ENCODE measurements around the gene BICC1.

BICC1 gene

DNA sequence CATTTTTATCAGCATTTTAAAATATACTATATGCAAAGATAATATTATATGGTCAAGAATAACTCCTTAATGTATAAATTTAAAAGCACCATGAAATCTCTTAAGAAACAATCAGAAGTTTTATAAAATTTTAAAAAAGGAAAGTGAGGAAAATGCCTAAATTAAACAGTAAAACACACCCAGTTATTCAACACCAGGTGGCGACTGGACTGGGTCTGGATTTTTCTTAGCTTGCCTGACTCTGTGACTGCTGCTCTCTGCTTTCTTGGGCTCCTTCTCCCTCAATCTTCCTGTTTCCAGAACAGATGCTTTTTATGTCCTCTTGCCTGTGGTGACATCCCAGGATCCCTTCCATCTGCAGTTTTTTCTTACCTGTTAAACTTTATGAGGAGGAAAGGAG is 200.3 kb downstream of the BICC1 start:
- DNase-seq: no peak

DNA sequence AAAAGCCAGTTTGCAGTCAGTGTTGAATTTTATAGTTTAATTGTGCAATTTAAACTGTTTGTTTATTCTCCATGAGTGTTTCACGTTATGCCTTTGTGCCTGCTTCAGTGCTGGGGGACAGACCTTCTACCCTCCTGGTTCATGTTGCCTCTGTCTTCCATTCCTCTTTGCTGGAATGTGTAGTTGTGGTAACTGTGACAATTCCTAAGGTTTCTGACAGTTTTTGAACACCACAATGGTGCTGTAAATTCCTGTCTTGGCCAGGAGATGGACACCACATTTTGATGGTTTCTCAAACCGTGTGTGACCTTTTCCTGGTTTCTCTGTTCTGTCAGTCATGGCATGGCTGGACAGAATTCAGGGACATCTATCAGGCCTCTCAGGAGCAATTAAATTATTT is 201.7 kb downstream of the BICC1 start:
- DNase-seq: no peak

DNA sequence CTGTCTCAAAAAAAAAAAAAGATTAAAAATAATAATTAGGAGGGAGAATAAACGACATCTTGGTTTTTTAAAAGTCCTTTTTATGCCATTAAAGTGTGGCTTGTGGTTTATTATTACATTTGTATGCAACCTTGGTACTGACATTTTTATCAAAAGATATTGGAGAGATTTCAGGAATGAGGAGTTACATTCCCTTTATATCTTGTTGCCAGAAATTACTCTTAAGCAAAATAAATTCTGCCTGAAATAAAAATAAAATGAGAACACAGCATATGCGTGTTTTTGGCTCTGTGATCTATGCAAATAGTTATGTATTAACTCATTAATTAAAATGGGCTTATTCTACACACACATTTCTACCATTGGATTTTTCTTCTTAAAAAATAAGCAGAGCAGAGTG is 202.4 kb downstream of the BICC1 start:
- no peak for DNase-seq

DNA sequence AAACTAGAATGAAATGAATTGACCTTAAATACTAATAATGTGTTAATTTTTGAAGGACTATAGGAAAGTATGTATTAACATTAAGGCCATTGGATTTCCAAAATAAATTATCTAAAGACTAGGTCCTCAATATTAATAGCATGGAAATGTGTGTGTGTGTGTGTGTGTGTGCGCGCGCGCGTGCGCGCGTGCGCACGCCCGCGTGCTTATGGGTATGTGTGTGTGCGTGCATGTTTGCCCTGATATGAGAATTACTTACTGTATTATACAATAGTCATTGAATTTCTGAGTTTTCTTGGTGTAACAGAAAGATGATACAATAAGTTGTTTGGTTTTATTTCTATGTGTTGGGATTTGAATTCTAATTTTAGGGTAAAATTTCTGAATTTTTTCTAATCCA is 205.9 kb downstream of the BICC1 start:
- no peak for DNase-seq

DNA sequence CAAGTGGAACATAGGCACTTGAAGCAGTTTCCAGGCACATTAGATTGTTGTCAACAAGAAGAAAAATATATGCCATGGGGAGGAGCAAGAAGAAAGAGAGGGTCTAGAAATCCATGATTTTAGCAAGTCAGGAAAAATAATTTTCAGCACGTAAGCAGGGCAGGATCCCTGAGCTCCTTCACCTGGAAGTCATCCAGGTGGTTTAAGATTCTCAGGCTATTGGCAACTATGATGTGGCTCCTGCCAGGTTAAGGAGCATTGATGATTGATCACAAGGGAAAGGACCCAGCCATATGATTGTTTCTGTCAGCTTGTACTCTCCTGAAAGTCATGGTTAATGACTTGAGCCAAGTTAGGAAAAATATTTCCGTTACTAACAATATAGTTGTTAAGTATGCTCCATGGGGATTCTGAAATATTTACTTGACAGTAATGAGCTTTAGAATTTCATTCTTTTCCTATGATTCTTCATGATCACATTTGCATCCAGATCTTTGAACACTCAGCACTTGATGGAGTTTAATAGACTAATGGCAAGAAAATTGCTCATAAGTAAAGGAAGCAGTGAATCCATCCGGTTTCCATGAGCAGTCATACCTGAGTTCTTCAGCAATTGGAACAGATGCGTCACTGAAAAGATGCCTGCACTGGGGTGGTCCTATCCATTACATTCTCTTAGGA is 209.1 kb downstream of the BICC1 start:
- no peak for DNase-seq

DNA sequence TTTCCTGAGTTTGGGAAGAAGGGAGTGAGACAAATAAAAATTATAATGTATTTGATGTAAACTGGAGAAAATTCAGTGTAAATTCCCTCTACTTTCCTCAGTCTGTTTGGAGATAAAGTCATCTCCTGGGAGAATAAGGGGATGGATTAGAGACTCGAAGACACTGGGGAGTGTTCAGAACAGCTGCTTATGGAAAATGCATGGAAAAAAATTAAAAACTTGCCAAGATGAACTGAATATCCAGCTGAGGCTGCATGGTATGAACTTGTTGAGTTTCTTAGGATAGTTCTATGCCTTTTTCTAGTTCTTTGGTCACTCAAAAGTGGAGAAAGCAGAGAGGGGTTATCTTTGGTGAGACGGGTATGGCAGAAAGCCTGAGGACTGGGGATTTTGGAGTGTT is 210.5 kb downstream of the BICC1 start:
- no peak for DNase-seq

DNA sequence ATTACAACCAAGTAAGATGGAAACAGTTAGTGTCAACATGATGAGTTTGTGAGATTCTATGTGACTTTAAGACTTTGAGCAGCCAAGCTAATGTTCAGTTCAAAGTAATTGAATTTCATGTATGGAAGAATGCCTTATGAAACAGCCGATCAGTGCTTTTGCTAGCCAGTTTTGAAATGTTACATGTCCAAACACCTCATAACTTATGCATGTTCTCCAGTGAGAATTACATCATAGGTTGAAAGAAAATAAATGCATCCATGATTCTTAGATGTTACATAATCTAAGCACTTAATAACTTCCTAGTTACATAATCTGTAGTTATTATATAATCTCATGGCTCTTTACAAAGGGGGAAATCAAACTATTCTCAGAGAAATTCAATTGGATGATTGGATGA is 211.3 kb downstream of the BICC1 start:
- DNase-seq: no peak

DNA sequence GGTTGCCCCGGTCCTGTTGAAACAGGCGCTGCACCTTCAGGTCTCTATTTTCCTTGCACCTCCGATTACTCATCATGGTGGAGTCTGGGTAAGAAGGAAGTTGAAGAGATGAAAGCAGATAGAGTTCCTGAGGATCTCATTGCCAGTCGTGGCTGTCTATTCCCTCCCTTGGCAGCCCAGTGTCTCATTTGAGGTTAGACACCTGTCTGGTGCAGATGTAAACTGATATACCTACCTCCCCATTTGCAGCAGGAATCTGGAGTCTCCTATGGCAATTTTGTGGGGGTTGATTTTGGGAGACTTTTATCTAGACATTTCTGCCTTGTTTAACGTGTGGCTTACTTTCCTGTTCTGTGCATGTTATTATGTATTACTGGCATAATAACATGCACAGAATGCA is 212.1 kb downstream of the BICC1 start:
- no peak for DNase-seq

DNA sequence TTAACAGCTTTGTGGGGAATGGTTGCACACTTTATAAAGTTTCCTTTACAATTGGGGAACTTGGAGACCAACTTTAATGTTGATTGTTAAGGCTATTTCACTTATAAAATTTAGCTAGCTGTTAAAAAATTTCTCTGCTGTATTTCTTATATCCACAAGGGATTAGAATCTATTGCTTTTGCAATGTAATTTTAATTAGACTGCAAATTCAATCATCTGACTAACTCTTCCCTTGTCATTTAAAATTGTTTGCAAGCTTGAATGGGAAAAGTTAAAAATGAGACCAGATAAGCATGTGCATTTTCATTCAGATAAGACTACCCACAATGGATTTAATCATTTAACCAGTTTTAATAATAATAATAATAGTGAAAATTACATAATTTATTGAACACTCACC is 213.2 kb downstream of the BICC1 start:
- no peak for DNase-seq

DNA sequence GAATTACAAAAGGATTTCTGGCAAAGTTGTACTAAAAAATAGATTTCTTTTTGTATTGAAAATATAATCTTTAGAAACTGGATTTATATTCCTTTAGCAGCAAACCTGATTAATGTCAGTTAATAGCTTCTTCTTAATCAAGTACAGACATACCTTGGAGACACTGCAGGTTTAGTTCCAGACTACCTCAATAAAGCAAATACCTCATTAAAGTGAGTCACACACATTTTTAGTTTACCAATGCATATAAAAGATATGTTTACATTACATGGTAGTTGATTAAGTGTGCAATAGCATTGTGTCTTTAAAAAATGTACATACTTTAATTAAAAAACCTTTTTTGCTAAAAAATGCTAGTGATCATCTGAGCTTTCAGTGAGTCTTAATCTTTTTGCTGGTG is 215.0 kb downstream of the BICC1 start:
- no peak for DNase-seq

DNA sequence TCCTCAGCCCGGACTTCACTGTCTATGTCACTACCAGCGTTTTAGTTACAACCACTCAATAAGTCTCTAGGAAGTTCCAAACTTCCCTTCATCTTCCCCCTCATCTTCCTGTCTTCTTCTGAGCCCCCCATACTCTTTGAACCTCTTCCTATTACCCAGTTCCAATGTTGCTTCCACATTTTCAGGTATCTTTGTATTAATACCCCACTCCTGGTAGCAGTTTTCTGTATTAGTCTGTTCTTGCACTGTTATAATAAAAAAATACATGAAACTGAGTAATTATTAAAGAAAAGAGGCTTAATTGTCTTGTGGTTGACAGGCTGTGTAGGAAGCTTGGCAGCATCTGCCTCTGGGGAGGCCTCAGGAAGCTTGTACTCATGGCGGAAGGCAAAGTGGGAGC is 218.6 kb downstream of the BICC1 start:
- DNase-seq: no peak

DNA sequence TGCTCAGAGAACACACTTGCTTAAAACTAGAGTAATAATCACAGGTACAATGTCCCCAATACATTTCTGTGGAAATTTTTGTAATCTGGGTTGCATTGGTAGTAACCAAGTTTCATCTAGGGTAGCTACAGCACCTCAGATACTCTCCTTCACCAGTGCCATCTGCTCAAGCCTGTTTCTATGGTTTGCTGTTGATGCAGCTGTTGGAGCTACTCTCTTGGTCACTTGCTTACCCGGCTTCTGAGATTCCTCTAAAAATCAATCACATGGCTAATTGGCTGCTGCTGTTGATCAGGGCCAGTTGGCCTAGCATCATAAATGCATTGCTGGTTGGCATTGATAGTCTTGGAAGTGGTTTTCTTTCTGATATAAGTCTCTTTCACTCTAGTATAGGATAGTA is 220.8 kb downstream of the BICC1 start:
- DNase-seq: no peak

DNA sequence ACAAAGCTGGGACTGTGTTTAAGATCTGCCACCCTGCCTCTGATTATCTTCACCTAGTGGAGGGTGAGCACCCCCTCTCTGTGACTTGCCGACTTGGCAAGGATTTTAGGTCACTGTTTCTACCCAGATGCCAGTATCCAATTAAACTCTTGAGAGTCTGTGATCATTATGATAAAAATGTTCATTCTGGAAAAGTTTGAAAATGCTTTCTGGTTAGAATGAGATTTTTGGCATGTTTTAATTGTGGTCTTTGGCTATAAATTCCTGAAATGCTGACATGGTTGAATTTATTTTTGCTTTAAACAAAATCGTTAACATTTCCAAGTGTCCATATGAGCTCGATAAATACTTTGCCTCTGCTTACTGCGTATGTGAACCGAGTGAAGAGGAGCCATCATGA is 221.4 kb downstream of the BICC1 start:
- DNase-seq: no peak

DNA sequence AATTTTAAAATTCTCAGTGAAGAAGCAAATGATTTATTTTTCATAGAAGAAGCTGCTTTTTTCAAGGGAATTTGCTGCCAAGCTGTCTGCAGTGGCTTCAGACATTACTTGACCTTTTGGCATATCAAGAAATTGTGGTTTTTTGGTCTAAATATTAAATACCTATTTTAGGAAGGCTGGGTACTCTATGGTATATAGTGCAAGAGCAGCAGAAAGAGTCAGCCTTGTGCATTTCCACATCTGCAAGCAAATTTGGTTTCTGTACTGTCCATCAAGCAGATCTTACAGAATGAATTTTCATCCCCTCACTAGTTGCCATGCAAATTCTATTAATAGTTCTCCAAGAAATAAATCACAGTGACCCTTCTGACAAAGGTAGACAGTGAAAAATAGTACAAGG is 222.0 kb downstream of the BICC1 start:
- DNase-seq: no peak

DNA sequence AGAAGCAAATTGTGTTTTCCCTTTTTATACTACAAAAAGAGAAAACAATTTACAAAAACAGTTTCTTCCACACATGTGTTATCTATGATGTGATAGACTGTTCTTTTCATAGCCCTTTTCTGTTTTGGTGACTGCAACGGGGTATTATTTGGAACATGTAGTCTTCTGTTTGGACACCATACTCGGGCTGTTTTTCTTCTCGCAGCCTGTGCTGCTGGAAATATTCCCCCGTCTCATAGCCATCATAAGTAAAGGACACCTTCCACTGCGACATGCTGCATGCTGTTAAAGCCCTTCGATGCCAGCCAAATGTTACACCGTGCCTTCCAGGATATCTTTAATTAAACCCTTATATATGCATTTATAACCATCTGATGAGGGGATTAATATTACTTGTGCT is 222.4 kb downstream of the BICC1 start:
- DNase-seq: no peak

DNA sequence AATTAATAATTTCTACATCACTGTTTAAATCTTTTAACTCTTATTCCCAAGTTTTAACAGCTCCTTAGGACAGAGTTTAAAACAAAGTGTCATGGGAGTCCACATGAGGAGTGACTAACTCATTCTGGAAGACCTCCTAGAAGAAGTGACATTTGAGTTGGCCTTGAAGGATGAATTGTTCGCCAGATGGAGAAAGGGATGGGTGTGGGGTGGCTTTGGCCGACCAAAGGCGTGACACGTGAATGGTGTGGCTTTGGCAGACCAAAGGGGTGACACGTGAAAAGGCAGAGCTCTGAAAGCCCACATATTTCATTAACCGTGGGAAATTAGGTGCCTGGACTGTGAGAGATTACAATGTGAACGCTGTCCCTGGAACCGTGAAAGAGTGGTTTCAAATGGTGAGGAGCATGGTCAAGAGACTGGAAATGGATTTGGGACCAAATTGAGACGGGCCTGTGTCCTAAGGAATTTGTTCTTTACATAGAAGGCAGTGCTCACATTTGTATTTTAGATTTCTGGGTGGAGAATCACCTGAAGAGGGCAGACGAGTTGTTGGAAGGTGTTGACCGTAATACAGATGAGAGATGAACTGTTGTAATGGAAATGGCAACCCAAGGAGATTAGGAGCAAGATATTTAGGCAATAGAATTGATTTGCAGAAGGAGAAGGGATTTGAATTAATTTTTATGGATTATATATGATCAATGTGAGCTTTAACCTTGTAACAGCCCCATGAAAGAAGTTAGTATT is 228.1 kb downstream of the BICC1 start:
- DNase-seq: no peak

DNA sequence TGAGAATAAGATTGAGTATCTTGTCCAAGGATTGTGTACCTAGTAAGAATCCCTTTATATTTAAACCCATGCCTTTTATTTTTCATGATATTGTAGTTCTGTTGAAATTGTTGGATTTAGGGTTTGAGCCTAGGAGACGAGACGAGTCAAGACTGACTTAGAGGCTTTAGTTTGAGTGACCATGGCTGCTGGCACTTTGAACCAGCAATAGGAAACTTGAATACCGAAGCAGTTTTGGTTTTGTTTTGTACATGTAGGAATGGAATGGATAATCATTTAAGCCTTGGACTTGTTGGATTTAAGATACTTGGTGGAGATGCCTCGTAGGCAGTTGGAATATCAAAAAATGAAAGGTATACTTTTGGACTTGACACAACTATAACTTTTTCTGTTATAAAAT is 229.0 kb downstream of the BICC1 start:
- DNase-seq: no peak

DNA sequence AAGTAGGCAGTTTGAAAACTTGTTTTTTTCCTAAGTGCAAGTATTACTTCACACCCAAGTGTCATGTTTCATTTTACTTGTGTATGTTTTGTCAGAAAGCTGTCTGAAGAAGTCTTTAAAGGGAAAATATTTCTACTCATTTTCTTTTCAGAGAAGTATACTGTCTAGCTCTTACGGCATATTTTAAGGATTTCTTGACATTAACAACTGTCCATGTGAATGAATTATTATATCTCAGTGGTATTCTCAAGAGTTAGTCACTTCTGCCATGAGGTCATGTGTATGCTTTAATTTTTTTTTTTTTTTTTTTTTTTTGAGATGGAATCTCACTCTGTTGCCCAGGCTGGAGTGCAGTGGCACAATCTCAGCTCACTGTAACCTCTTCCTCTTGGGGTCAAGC is 229.5 kb downstream of the BICC1 start:
- no peak for DNase-seq

DNA sequence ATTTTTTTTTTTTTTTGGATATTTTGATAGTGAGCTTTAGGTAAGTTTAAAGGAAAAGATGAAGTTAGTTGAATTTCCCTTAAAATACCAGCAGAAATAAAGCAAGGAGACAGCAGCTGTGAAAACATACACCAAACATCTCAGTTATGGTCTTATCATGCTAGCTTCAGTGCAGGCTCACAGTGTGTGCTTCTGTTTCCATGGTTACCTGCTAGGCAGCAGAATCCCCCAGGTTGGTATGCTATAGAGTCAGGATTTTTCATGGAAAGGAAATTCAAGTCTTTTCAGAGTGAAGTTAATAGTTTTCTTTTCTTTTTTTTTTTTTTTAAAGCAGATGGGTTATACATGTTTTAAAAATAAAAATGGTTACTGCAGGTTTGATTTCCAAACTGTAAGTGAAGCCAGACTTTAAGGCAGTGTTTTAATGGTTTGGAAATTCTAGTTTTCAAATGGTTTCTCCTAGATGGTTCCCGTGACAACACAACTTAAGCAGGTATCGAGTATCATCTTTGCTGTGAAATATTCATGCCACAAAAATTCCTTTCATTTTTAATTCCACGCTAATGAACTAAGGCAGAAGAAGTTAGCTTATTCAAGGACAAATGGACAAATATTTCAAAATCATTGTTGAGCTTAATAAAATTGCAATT is 230.9 kb downstream of the BICC1 start:
- no peak for DNase-seq

DNA sequence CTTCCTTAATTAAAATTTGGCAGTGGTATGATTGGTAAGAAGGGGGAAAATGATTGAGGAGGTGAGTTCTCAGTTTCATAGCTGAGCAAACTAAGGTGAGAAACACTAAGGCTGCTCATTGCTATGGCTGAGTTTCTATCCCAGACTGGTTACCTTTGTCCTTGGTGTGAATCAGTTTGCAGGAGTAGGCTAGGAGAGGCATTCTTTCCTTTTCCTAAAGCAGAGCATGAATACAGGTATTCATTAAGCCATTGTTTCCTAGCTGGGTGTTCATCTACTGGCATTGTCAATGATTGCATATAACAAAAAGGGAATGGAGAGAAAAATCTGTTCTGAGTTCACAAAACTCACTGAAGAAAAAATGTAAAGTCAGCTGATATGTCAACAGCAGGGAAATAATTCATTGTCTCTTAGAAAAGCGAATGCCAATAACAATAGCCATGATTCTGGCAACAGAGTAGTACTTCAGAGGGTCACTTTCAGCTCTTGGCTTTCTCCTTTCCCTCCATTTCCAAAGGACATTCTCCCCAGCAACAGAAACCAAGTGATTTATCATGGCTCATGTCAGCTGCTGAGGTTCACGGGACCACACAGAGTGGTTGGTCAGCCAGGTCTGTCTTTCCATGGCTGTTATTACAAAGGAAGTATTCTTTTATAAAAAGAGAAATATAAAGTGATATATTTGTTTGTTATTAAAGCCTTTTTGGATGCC is 234.0 kb downstream of the BICC1 start:
- DNase-seq: no peak

DNA sequence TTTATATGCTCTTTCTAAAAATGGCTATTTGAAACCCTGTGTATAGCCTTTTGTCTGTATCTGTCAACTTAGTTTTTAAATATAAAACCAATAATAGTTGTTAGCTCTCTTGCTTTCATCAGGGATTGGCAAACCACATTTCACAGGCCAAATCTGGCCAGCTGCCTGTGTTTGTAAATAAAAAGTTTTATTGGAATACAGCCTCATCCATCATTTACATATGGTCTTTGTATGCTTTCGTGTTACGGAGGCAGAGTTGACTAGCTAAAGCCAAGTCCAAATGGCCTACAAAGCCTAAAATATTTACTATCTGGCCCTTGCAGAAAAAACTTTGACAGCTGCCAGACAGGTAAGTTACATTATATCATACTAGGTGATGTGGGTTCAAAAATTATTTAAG is 235.0 kb downstream of the BICC1 start:
- DNase-seq: no peak

DNA sequence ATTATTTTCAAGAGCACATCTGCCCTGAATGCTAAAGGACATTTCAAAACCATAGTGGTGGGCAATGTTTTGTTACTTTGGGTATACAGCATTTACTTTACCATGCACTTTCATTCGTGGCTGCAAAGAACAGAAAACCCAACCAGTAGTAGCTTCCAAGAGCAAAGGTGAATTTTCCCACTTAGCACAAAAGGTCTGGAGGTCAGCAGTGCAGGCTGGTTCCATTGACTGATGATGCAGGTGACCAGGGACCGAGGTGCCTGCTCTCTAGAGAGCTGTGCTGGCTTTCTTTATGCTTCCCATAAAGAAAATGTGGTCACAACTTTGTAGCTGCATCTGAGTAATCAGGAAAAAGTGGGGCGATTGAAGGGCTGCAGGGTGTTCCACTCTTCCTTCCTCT is 240.0 kb downstream of the BICC1 start:
- no peak for DNase-seq

DNA sequence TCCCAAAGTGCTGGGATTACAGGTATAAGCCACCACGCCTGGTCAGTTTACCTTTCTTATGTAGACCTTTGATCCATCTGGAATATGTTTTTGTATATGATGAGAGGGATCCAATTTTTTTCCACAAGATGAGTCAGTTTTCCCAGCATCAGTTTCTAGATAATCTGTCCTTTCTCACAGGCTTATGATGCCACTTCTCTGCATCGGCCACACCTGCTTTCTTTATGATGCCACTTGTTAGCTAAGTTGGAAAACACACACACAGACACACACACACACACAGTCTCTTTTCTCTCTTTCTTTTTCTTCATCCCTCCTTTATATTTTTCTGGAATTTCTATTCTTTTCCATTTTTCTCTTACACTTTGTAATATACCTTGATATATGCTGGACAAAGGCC is 240.8 kb downstream of the BICC1 start:
- no peak for DNase-seq

Measured in DMS79 treated with DMSO at 0.1 percent for 48 hours (cell line).